WTC11 (cell line): Measurements from ENCODE around the gene RIN3. TPM values are rescaled to one million over a fixed set of nuclear protein-coding genes. Genes with fewer than 3 reads are reported as not detected.

Experiments used
- ATAC-seq: fragments of 200-7000 bp; cut with Tn5 transposase; 2 replicates; pipeline ENCODE4 v1.10.0; 2021; ENCODE audit warnings: mild to moderate bottlenecking, moderate library complexity
- CTCF ChIA-PET: fragments of 300-600 bp; sonication (Branson Sonifier 250); formaldehyde crosslinking; loops from one replicate; lab custom pipeline; 2021; ENCODE audit warnings: antibody characterized with exemption; lab: Charles Lee
- POLR2A ChIA-PET: fragments of 350-600 bp; sonication (Branson Sonifier 250); formaldehyde crosslinking; loops from one replicate; lab custom pipeline; 2021; ENCODE audit warnings: antibody characterized with exemption; lab: Charles Lee
- DNase-seq: peaks from one replicate; pipeline ENCODE4 v3.0.0; 2021; ENCODE audit warnings: low spot score
- H3K27ac Mint-ChIP-seq: 2 replicates; pipeline ENCODE4 v1.8.0; 2021; ENCODE audit warnings: mixed read lengths
- H3K27me3 Mint-ChIP-seq: 2 replicates; pipeline ENCODE4 v1.8.0; 2021; ENCODE audit warnings: low read depth, mild to moderate bottlenecking, moderate library complexity, mixed read lengths
- H3K36me3 Mint-ChIP-seq: 2 replicates; pipeline ENCODE4 v1.8.0; 2021; ENCODE audit warnings: mixed read lengths
- H3K4me1 Mint-ChIP-seq: 2 replicates; pipeline ENCODE4 v1.8.0; 2022; ENCODE audit warnings: mixed read lengths
- H3K4me3 Mint-ChIP-seq: 2 replicates; pipeline ENCODE4 v1.8.0; 2021; ENCODE audit warnings: mild to moderate bottlenecking, moderate library complexity, mixed read lengths
- H3K9me3 Mint-ChIP-seq: 2 replicates; pipeline ENCODE4 v1.8.0; 2021; ENCODE audit warnings: mixed read lengths
- AFF4 ChIP-seq: sonication (generic); formaldehyde crosslinking; IDR thresholded peaks from 2 replicates; pipeline ENCODE4 v1.8.1; 2023; ENCODE audit warnings: mild to moderate bottlenecking, missing genetic modification reagents, borderline replicate concordance
- ATF1 ChIP-seq: sonication (generic); formaldehyde crosslinking; IDR thresholded peaks from 2 replicates; pipeline ENCODE4 v1.8.1; 2023; ENCODE audit warnings: mild to moderate bottlenecking, moderate library complexity, missing genetic modification reagents
- E2F4 ChIP-seq: sonication (generic); formaldehyde crosslinking; IDR thresholded peaks from 2 replicates; pipeline ENCODE4 v1.8.1; 2022; ENCODE audit warnings: low read depth, mild to moderate bottlenecking, moderate library complexity, missing genetic modification reagents, borderline replicate concordance
- ESRRA ChIP-seq: sonication (generic); formaldehyde crosslinking; IDR thresholded peaks from 2 replicates; pipeline ENCODE4 v1.8.1; 2022; ENCODE audit warnings: mild to moderate bottlenecking, missing genetic modification reagents, borderline replicate concordance
- FOXK1 ChIP-seq: sonication (generic); formaldehyde crosslinking; IDR thresholded peaks from 2 replicates; pipeline ENCODE4 v1.8.0; 2022; ENCODE audit warnings: mild to moderate bottlenecking, moderate library complexity, missing genetic modification reagents
- NR3C1 ChIP-seq: sonication (generic); formaldehyde crosslinking; conservative IDR thresholded peaks from 2 replicates; pipeline ENCODE4 v1.8.1; 2023; ENCODE audit warnings: low read depth, mild to moderate bottlenecking, missing genetic modification reagents
- RELA ChIP-seq: sonication (generic); formaldehyde crosslinking; IDR thresholded peaks from 2 replicates; pipeline ENCODE4 v1.8.1; 2022; ENCODE audit warnings: missing genetic modification reagents, mild to moderate bottlenecking, borderline replicate concordance
- SMAD3 ChIP-seq: sonication (generic); formaldehyde crosslinking; IDR thresholded peaks from 2 replicates; pipeline ENCODE4 v1.8.0; 2022; ENCODE audit warnings: missing genetic modification reagents, mild to moderate bottlenecking, borderline replicate concordance
- TEAD4 ChIP-seq: sonication (generic); formaldehyde crosslinking; IDR thresholded peaks from 2 replicates; pipeline ENCODE4 v1.8.0; 2022; ENCODE audit warnings: mild to moderate bottlenecking, missing genetic modification reagents
- ZBTB21 ChIP-seq: sonication (generic); formaldehyde crosslinking; IDR thresholded peaks from 2 replicates; pipeline ENCODE4 v1.8.1; 2023; ENCODE audit warnings: mild to moderate bottlenecking, missing genetic modification reagents, borderline replicate concordance
- ZNF121 ChIP-seq: sonication (generic); formaldehyde crosslinking; IDR thresholded peaks from 2 replicates; pipeline ENCODE4 v1.8.0; 2023; ENCODE audit warnings: missing genetic modification reagents
- ZNF317 ChIP-seq: sonication (generic); formaldehyde crosslinking; IDR thresholded peaks from 2 replicates; pipeline ENCODE4 v1.8.1; 2023; ENCODE audit warnings: low read depth, mild to moderate bottlenecking, moderate library complexity, missing genetic modification reagents, borderline replicate concordance
- ZNF396 ChIP-seq: fragments of 250-450 bp; sonication (Bioruptor Pico); IDR thresholded peaks from 2 replicates; pipeline ENCODE4 v1.8.0; 2021; ENCODE audit warnings: mild to moderate bottlenecking, moderate library complexity, borderline replicate concordance
- ZNF671 ChIP-seq: fragments of 250-450 bp; sonication (Bioruptor Pico); IDR thresholded peaks from 2 replicates; pipeline ENCODE4 v1.8.0; 2021; ENCODE audit warnings: mild to moderate bottlenecking
- total RNA-seq: library from RNA; stranded (reverse); gene quantifications from 3 replicates; pipeline ENCODE4 v1.2.3, GENCODE V29; 2021
- TF ChIP-seq, protein P1 (sequence below): sonication (generic); formaldehyde crosslinking; IDR thresholded peaks from 2 replicates; pipeline ENCODE4 v1.8.1; 2023; ENCODE audit warnings: mild to moderate bottlenecking, moderate library complexity, missing genetic modification reagents

The RIN3 gene
- total RNA-seq, 1 experiment from 2014 or later, result 3.3 TPM

DNA sequence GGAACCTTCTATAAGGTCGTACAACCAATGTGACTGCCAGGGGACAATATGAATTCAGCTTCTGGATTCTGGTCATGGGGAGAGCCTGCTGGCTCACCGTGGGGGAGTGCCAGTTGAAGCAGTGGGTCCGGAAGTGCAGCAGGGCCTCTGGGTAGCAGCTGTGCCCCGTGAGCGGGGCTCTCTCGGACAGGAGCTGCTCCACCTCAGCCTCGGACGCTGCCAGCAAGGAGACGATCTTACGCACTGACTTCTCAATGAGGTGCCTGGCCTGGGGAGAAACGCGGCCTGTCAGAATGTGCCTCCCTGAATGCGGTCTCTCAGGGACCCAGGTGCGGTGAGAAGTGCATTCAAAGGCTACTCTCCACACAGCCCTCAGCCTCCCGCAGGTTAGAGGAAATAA, 192.8 kb downstream of the RIN3 start (continued):
- no peak for TF ChIP-seq AFF4
- TF ChIP-seq SMAD3 (CRISPR knock-in tag), result no peak
- no peak for TF ChIP-seq ATF1 (CRISPR knock-in tag)
- TF ChIP-seq ZNF121 (CRISPR knock-in tag), result no peak
- TF ChIP-seq TEAD4 (CRISPR knock-in tag), result no peak

- peaks cover 38% of the 10 kb centered on the region for H3K36me3 Mint-ChIP-seq
- peak overlapping the region; percentile 82; the same call in 1 of the 2 replicates for H3K27ac Mint-ChIP-seq
- no peak overlapping the region for H3K4me3 Mint-ChIP-seq
Measured at GRCh38 chr14:92709340-92710000, 195.9 kb downstream of the RIN3 start.

GRCh38 chr14:92710001-92710341, 196.4 kb downstream of the RIN3 start:
- CTCF ChIA-PET, result interaction anchor here (0.9 to 1.2 kb wide), 2 partner anchors 23 to 74 kb away, joined by 3 to 6 read pairs; no protein-coding TSS in a partner anchor
- peaks cover 2% of the 10 kb centered on the region; the same call in 1 of the 2 replicates for H3K4me1 Mint-ChIP-seq

More at GRCh38 chr14:92709340-92710000, 195.9 kb downstream of the RIN3 start:
- CTCF ChIA-PET, result interaction anchor here (0.6 to 2.6 kb wide), 5 partner anchors 8 to 75 kb away, joined by 3 to 12 read pairs (median 3); no protein-coding TSS in a partner anchor
- no peaks in the 10 kb centered on the region for H3K9me3 Mint-ChIP-seq
- peaks cover 2% of the 10 kb centered on the region; the same call in 1 of the 2 replicates for H3K4me1 Mint-ChIP-seq
- DNase-seq (no peak), ATAC-seq (no peak)
- H3K27me3 Mint-ChIP-seq, result no peaks in the 10 kb centered on the region
- POLR2A ChIA-PET, result no interaction called here
- no peak for TF ChIP-seq NR3C1 (CRISPR knock-in tag)

DNA sequence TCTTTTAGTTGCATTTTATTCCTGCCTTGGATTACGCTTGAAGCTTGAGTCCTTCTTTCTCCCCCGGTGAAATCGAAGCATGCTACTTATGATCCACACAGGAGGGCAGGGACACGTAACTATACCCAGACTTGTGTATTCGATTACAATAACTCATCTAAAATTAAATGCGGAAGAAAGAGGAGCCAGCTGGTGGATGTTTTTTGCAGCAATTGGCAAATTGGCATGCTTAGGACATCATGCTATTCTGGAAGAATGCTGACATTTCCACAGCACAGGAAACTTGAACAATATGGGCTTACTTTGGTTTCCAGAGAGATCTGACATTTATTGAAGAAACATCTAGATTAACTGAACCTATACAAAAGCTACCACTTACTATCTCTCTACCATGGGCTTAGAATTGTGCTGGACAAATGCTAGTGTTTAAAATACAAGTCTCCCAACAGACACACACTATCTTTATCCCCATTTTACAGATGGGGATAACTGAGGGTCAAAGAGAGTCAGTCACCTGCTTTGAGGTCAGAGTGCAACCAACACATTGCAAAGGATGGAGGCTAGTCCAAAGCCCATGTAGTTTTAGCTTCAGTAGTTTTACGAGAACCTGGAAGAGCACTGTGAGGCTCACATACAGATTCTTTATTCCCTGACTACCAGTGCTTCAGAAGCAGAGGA, 198.5 kb downstream of the RIN3 start:
- ATAC-seq (no peak), DNase-seq (no peak)
- Mint-ChIP-seq H3K4me3 (no peak overlapping the region), H3K27me3 (no peaks in the 10 kb centered on the region), H3K9me3 (no peaks in the 10 kb centered on the region), H3K27ac (no peak overlapping the region), H3K36me3 (peaks cover 21% of the 10 kb centered on the region), H3K4me1 (peaks cover 2% of the 10 kb centered on the region; the same call in 1 of the 2 replicates)
- ChIA-PET POLR2A (no interaction called here), CTCF (interaction anchor here (1.0 to 1.4 kb wide), 2 partner anchors 25 to 72 kb away, joined by 3 to 5 read pairs; no protein-coding TSS in a partner anchor)
- TF ChIP-seq ZNF317 (CRISPR knock-in tag) (no peak), FOXK1 (CRISPR knock-in tag) (no peak), E2F4 (CRISPR knock-in tag) (no peak), RELA (no peak)

More at GRCh38 chr14:92710001-92710341, 196.4 kb downstream of the RIN3 start:
- ATAC-seq (no peak), DNase-seq (no peak)
- no peak for TF ChIP-seq RELA
- no peak for TF ChIP-seq ESRRA (CRISPR knock-in tag)
- no peak for TF ChIP-seq ZNF396 (CRISPR knock-in tag)
- TF ChIP-seq ZNF671 (CRISPR knock-in tag), result no peak
- TF ChIP-seq, protein P1, sequence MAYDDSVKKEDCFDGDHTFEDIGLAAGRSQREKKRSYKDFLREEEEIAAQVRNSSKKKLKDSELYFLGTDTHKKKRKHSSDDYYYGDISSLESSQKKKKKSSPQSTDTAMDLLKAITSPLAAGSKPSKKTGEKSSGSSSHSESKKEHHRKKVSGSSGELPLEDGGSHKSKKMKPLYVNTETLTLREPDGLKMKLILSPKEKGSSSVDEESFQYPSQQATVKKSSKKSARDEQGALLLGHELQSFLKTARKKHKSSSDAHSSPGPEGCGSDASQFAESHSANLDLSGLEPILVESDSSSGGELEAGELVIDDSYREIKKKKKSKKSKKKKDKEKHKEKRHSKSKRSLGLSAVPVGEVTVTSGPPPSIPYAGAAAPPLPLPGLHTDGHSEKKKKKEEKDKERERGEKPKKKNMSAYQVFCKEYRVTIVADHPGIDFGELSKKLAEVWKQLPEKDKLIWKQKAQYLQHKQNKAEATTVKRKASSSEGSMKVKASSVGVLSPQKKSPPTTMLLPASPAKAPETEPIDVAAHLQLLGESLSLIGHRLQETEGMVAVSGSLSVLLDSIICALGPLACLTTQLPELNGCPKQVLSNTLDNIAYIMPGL (CRISPR knock-in tag), result no peak
- TF ChIP-seq ZBTB21 (CRISPR knock-in tag), result no peak
- H3K36me3 Mint-ChIP-seq, result peaks cover 33% of the 10 kb centered on the region
- H3K9me3 Mint-ChIP-seq, result no peaks in the 10 kb centered on the region
- H3K27ac Mint-ChIP-seq, result no peak overlapping the region
- POLR2A ChIA-PET, result no interaction called here
- H3K4me3 Mint-ChIP-seq, result no peak overlapping the region
- no peaks in the 10 kb centered on the region for H3K27me3 Mint-ChIP-seq
